GM10847 (cell line): ENCODE data around the gene EIF4G3.

Source experiments
- POLR2A ChIP-seq: IDR thresholded peaks from 2 replicates; pipeline ENCODE4 v1.6.1; 2011; ENCODE audit not compliant: insufficient read length; ENCODE audit errors: extremely low read depth

Gene EIF4G3

GRCh38 chr1:21176586-21177555 is at the start of gene EIF4G3:
Gene EIF4G3 (minus strand): TSS chr1:21176897. CDS start chr1:21002742, 174,155 bp downstream.
- peak; percentile 78 for TF ChIP-seq POLR2A

- TF ChIP-seq POLR2A, result no peak
Measured at GRCh38 chr1:21225065-21225464, 48.4 kb upstream of the EIF4G3 start.

GRCh38 chr1:21220815-21221214 is 44.1 kb upstream of the EIF4G3 start:
- TF ChIP-seq POLR2A, result no peak

- no peak for TF ChIP-seq POLR2A
Measured at GRCh38 chr1:21219674-21220073, 43.0 kb upstream of the EIF4G3 start.

- TF ChIP-seq POLR2A, result no peak
Measured at GRCh38 chr1:21217812-21218596, 41.3 kb upstream of the EIF4G3 start.

- no peak for TF ChIP-seq POLR2A
Measured at GRCh38 chr1:21216835-21217811, 40.4 kb upstream of the EIF4G3 start.

- TF ChIP-seq POLR2A, result no peak
Measured at GRCh38 chr1:21212126-21212525, 35.4 kb upstream of the EIF4G3 start.

- TF ChIP-seq POLR2A, result no peak
Measured at GRCh38 chr1:21206117-21206516, 29.4 kb upstream of the EIF4G3 start.

- TF ChIP-seq POLR2A, result no peak
Measured at GRCh38 chr1:21205416-21205815, 28.7 kb upstream of the EIF4G3 start.

GRCh38 chr1:21201650-21202049 is 25.0 kb upstream of the EIF4G3 start:
- no peak for TF ChIP-seq POLR2A

GRCh38 chr1:21200767-21201166 is 24.1 kb upstream of the EIF4G3 start:
- TF ChIP-seq POLR2A, result no peak

GRCh38 chr1:21198929-21199328 is 22.2 kb upstream of the EIF4G3 start:
- TF ChIP-seq POLR2A, result no peak

- TF ChIP-seq POLR2A, result no peak
Measured at GRCh38 chr1:21192871-21193270, 16.2 kb upstream of the EIF4G3 start.

GRCh38 chr1:21192284-21192683 is 15.6 kb upstream of the EIF4G3 start:
- TF ChIP-seq POLR2A, result no peak
